Stimulated activated CD8-positive, alpha-beta memory T cell treated with anti-CD3 and anti-CD28 coated beads, Interleukin-12 subunit alpha, Interleukin-12 subunit beta, amount 100 ng/mL, for 24 hours (primary cell): ENCODE results near the gene CASK.

ENCODE experiments used
- DNase-seq: peaks from one replicate; pipeline ENCODE4 v3.0.0-alpha.2; 2020; ENCODE audit errors: extremely low read depth

The CASK gene

GRCh38 chrX:41559235-41560052, 363.9 kb downstream of the CASK start:
- no peak for DNase-seq

DNA sequence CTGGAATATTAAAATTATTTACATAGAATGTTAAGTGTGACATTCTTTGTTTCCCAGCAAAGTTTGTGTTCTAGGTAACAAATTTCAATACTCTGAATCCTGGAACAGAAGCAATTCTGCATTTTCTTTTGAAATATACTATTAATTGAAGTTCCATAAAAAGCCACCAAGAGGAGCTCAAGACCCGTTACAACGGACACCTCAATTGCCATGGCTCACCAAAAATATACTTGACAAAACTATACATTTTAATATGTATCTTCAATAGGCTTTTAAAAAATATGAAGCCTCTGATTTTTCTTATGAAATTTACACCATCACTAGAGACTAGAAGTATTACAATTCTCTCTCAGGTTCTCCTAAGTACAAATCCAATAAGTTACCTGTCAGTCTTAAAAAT, 364.8 kb downstream of the CASK start:
- no peak for DNase-seq

- no peak for DNase-seq
Measured at GRCh38 chrX:41556958-41557357, 366.4 kb downstream of the CASK start.

DNA sequence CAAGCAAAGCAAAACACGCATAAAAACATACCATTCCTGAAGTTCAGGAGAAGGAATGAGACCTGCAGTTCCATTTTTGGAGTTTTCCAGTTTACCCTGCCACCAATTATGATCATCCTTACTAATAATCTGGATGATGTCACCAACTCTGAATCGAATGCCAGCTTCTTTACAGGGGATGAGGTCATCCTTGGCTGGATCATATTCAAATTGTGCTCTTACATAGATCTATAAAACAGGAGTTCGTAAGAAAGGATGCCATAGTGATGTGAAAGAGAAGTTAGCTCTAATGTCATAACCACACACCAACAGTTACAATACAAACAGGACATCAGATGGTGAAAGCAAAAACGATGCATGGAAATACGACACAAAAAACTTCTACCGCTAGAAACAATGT, 369.7 kb downstream of the CASK start:
- DNase-seq: no peak

DNA sequence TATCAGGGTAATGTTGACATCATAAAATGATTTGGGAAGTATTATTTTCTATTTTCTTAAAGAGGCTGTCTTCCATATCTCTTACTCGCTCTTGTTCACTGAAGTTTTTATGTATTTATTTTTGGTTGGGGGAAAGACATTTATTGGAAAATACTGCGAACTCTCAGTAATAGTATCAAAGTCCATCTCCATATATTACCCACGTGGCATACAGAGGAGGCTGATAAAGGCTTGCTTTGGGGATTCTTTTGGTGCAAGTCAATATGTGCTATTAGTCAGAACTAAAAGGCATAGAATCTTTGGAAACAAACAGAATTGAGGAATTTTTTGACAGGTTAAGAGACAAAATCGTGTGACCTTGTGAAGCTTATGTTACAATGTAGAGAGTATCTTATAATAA, 374.9 kb downstream of the CASK start:
- no peak for DNase-seq

DNA sequence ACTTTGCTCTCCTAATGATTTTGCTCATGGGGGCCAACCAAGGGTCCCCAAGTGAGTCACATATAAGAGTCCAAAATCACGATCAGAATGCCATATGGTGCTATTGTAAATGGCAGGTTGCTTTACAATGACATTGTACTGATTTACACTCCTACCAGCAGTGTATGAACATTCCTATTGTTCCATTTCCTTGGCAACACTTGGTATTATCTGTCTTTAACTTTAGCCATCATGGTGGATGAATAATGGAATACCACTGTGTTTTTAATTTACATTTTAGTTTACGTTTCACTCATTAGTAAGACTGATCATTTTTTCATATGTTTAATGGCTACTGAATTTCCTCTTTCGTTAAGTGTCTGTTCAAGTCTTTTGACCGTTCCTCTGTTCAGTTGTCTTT, 379.7 kb downstream of the CASK start:
- DNase-seq: no peak

GRCh38 chrX:41543025-41543424, 380.3 kb downstream of the CASK start:
- DNase-seq: no peak

GRCh38 chrX:41542536-41542935, 380.8 kb downstream of the CASK start:
- no peak for DNase-seq

- no peak for DNase-seq
Measured at GRCh38 chrX:41542135-41542534, 381.2 kb downstream of the CASK start.

GRCh38 chrX:41541386-41541785, 382.0 kb downstream of the CASK start:
- DNase-seq: no peak

GRCh38 chrX:41538707-41539106, 384.6 kb downstream of the CASK start:
- DNase-seq: no peak

DNA sequence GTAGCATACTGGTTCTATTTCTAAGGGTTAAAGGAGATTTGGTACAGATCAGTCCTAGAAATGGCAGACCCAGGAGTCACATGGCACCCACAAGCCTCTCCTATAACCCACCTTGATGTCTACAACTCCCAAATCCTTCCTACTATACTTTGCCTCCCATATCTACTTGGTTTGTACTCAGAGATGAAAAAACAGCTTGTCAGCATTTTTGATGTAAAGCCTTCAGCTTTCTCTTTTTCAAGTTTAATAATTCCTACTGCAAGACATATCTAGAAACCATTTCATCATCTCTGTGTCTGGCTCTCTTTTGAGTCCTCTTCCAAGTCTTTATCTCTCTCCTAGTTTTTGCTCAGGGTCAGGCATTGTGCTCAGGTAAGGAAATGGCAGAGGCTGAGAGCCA, 393.3 kb downstream of the CASK start:
- no peak for DNase-seq

- DNase-seq: no peak
Measured at GRCh38 chrX:41529221-41529620, 394.1 kb downstream of the CASK start.

GRCh38 chrX:41528784-41529183, 394.6 kb downstream of the CASK start:
- DNase-seq: no peak

DNA sequence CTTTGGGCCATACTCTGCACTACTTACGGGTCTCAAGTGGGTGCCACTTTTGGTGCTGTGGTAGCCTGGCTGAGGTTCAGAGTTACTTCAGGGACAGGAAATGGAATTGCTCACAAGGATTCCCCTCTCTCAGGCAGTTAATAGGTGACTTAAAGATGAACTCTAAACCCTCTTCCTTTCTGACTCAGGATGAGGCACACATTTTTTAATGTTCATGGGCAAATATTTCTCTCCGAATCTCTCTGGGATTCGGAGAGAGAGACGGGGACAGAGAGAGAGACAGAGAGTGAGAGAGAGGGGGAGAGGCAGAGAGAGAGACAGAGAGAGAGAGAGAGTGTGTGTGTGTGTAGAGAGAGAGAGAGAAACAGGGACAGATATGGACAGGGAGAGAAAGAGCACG, 396.4 kb downstream of the CASK start:
- DNase-seq: no peak

DNA sequence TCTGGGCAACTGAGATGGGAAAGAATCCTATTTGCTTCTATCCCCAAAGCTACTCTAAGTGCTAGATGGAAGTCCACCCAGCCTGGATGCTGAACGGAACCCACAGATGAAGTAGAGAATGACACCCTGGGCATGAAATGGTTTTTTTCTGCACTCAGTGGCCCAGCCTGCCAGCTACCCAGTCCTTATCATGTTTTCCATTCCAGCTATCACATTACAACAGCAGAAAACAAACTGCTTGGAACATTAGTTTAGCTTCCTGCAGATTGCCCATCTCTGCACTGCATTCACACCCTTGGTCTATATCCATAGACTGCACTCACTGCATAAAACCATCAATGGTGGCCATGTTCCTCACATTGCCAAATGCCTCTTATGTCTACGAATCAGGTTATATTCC, 397.1 kb downstream of the CASK start:
- DNase-seq: no peak

DNA sequence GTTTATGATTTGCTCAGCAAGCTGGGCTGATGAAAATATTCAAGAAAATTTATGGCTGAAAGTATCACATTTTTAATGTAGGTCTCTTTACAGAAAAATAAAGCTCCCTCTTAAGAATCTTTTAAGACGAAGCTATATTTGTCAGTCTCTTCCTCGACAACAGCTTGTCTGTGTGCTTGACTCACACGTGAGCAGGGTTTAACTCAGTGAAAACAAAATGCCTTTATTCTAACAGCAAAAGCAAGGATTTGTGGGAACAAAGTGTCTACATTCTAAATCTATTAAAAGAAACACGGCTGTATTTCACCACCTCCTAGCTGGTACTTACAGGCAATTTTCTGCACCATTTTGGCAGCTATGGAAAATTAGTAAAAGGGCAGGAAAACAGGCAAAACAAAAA, 400.7 kb downstream of the CASK start:
- DNase-seq: no peak

DNA sequence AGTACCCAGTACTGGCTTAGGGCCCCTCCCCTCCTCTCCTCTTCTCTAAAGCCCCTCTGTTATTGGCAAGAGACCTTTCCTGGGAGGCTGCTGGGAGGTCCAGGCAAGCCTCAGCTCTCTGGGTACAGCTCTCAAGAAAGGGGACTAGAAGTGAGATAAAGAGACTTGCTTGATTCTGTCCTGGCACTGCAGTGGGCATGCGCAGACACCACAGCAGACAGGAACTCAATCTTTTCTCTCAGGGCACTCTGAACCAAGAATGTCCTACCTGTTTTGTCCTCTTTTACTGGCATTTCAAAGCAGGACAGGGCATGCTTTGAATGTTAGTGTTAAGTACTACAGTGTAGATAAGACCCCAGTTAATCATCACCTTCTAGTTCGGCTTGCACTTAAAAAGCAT, 401.3 kb downstream of the CASK start:
- no peak for DNase-seq

- no peak for DNase-seq
Measured at GRCh38 chrX:41519468-41519867, 403.9 kb downstream of the CASK start.

GRCh38 chrX:41518841-41519220, 404.5 kb downstream of the CASK start:
- no peak for DNase-seq

- no peak for DNase-seq
Measured at GRCh38 chrX:41518127-41518840, 405.1 kb downstream of the CASK start.

DNA sequence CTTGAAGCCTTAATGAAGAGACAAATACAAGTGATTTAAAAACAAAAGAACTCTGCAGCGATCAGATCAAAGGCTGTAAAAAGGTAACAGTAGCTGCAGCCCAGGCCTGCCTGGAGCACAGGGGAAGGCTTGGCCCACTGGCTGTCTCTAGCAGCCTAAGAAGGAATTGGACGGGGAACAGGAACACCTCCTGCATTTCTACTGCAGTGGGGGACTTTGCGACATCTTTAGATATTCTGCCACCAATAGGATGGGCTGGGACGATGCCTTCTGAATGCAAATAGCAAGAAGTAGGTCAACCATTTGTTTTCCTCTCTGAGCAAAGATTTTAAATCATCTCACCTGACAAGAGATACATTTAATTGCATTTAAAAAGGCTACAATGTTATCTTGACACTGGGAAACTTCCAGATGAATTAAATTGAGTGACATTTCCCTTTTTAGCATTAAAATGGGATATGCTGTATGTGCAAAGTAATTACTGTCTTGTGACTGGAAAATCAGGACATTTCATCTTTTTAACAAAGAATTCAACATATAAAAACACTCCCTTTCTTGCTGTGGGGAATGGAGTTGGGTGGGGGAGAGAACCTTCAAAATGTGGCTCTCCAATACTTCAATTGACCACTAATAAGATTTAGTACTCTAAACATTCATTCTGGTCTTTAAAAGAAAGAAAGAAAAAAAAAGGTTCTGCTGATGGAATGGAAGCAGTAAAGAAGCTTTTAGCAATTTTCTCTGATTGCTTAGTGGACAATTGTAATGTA, 406.2 kb downstream of the CASK start:
- no peak for DNase-seq

DNA sequence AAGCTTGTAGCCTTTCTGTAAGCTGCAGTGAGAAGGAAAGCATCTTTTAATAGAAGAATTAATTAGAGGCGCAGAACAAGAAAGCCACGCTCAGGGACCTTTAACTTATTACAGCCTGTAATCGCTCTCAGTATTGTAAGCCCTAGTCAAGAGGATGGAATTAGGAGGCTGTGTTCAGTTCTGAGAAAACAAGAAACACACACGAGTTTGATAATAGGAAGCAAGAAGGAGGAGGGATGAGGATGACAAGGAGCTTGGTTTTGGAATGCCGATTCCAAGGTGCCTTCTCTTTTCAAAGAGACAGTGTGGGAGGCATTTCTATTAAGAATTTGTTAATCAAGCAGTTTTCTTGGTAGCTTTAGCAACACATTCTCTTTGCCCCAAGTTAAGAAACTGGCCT, 406.9 kb downstream of the CASK start:
- no peak for DNase-seq
